ENCODE data around the gene TECPR1. TPM values are rescaled to one million over a fixed set of nuclear protein-coding genes. Genes with fewer than 3 reads are reported as not detected.

Gene TECPR1
- total and polyA plus RNA-seq, 2 of the 4 experiments (the other 2 are of a cell fraction): 11.5 to 14.7 TPM

DNA sequence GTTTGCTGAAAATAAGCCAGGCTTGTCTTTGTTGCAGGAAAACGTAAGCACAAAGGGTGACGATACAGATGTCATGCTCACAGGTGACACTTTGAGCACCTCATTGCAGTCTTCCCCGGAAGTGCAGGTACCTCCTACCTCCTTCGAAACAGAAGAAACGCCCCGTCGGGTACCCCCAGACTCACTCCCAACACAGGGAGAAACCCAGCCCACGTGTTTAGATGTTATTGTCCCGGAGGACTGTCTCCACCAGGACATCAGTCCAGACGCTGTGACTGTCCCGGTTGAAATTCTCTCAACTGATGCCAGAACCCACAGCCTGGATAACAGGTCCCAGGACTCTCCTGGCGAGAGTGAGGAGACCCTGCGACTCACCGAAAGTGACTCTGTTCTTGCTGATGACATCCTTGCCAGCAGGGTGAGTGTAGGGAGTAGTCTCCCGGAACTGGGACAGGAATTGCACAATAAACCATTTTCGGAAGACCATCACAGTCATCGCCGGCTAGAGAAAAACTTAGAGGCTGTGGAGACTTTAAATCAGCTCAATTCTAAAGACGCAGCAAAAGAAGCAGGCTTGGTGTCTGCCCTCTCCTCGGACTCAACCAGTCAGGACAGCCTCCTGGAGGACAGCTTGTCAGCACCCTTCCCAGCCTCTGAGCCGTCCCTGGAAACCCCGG lies 59.1 kb downstream of the TECPR1 start:
- DNase-seq: peak; percentile 4
- H4K20me1 ChIP-seq (ENCODE audit: insufficient read depth, low read length): no peaks in the 10 kb centered on the region
- H2AK5ac ChIP-seq (ENCODE audit: low read depth, low read length): no peak overlapping the region
- no peak overlapping the region for H3K4me2 ChIP-seq (ENCODE audit: low read depth, low read length)
- H4K8ac ChIP-seq (ENCODE audit: low read depth in 2 of 2, low read length in 2 of 2): no peak overlapping the region
- no peak overlapping the region for H2AK9ac ChIP-seq (replicated peaks; ENCODE audit: low read depth, low read length, poor library complexity)
- H3K4me3 ChIP-seq (ENCODE audit: insufficient read depth, low read depth, low read length): no peak overlapping the region
- no peak overlapping the region for H2BK20ac ChIP-seq (ENCODE audit: low read depth, low read length)
- H3K79me1 ChIP-seq (ENCODE audit: low read depth in 1 of 2, low read length in 2 of 2): peaks cover 0 to 5% of the 10 kb centered on the region in 2 experiments; a peak in 2 of 4 replicates
- POLR2A ChIA-PET (ENCODE audit: unreplicated experiment): no interaction called here
- no peak overlapping the region for H3K27ac ChIP-seq (ENCODE audit: insufficient read depth, low read length)
- no peak overlapping the region for H3K9ac ChIP-seq (ENCODE audit: low read depth, low read length)
- H2BK15ac ChIP-seq (ENCODE audit: low read depth, low read length): no peak overlapping the region
- no peaks in the 10 kb centered on the region for H3K9me3 ChIP-seq (ENCODE audit: control insufficient read depth, insufficient read depth, low read length)
- in situ Hi-C loops (cut with MboI; ENCODE audit: low sequenced_read_pairs): no loop called here
- dilution Hi-C loops (cut with HindIII; ENCODE audit: low sequenced_read_pairs, unreplicated experiment): no loop called here
- H2AFZ ChIP-seq (replicated peaks; ENCODE audit: low read length, poor library complexity): no peak overlapping the region
- H3K36me3 ChIP-seq (ENCODE audit: control insufficient read depth, insufficient read depth, low read length): peaks cover 21% of the 10 kb centered on the region; the same call in 1 of the 2 replicates
- H3K23ac ChIP-seq (ENCODE audit: low read depth, low read length): no peak overlapping the region
- no peak overlapping the region for H3K18ac ChIP-seq (ENCODE audit: low read depth, low read length)
- no peaks in the 10 kb centered on the region for H3K27me3 ChIP-seq (ENCODE audit: control insufficient read depth, insufficient read depth, low read length)
- TF ChIP-seq MXI1 (IDR thresholded peaks at IDR 0.05; ENCODE audit: borderline replicate concordance, low read depth, low read length): no peak
- TF ChIP-seq BHLHE40 (IDR thresholded peaks at IDR 0.05; ENCODE audit: low read depth, low read length): no peak
- peak; percentile 80 for TF ChIP-seq CEBPB (IDR thresholded peaks at IDR 0.05; ENCODE audit: low read depth, low read length)
- H4K91ac ChIP-seq (ENCODE audit: insufficient read depth, low read depth, low read length): no peak overlapping the region
- CTCF ChIA-PET: no interaction called here
- H4K5ac ChIP-seq (ENCODE audit: low read depth, low read length): no peak overlapping the region
- no peak overlapping the region for H2BK120ac ChIP-seq (ENCODE audit: low read depth, low read length)
- H3K4ac ChIP-seq (ENCODE audit: low read depth, low read length): no peak overlapping the region
- intact Hi-C loops (cut with micrococcal nuclease): no loop called here
- ATAC-seq (ENCODE audit: low read depth): no peak
- H2BK5ac ChIP-seq (ENCODE audit: low read depth, low read length, poor library complexity, severe bottlenecking): no peak overlapping the region
- WGBS, 2 experiments (ENCODE audit: extremely low coverage in 2 of 2, insufficient read length in 1 of 2): 94% methylated on average over 10 of the region's 22 CpGs; no CpG with 5 or more reads in 1 of the 2 experiments
- H3K4me1 ChIP-seq (ENCODE audit: control insufficient read depth, insufficient read depth, low read length): peaks cover 2% of the 10 kb centered on the region; the same call in 1 of the 2 replicates
- no peak overlapping the region for H3K56ac ChIP-seq (ENCODE audit: extremely low read depth, insufficient read depth, low read length)
- H3K9me1 ChIP-seq (ENCODE audit: insufficient read depth, low read length): no peaks in the 10 kb centered on the region; the same call in 1 of the 2 replicates
- no TSS peak for BruUV-seq (replicated peaks)
- H3K14ac ChIP-seq (replicated peaks; ENCODE audit: low read depth, low read length): no peak overlapping the region

Measured in IMR-90 (cell line).